ENCODE data around the gene TRIM54. TPM values are rescaled to one million over a fixed set of nuclear protein-coding genes. Genes with fewer than 3 reads are reported as not detected.

Gene TRIM54
- total RNA-seq, 2 donors from 2014 or later: 0.86 to 2.2 TPM

DNA sequence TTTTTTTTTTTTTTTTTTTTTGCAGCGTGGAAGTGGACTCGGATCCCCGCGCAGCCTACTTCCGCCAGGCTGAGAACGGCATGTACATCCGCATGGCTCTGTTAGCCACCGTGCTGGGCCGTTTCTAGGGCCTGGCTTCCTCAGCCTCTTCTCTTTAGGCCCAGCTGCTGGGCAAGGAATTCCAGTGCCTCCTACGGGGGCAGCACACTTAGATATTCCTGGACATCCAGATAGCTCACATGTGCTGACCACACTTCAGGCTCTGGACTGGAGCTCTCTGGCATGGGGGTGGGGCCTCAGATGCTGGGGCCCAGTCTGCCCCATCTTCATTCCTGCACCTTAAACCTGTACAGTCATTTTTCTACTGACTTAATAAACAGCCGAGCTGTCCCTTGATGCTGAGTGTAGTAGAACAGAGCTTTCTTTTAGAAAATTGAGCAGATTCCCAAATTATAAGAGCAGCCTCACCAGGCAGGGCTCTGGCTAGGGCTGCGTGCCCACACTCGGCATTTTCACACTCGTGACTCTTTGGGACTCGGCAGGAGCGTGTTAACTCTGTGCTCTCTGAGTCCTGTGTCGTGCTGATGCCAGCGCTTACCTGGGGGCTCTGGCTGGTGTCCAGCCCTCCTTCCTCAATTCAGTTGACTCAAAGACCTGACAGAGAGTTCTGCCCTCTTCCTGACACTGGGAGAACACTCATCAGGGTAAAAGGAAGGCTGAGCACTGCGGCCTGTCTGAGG lies 38.7 kb upstream of the TRIM54 start:
- no peak for TF ChIP-seq CTCF (conservative IDR thresholded peaks at IDR 0.05)
- H3K4me1 ChIP-seq (ENCODE audit: control insufficient read depth, insufficient read depth, low read length): no peaks in the 10 kb centered on the region
- H3K27me3 ChIP-seq (ENCODE audit: control insufficient read depth, insufficient read depth, low read length, poor library complexity, severe bottlenecking): no peaks in the 10 kb centered on the region
- no peaks in the 10 kb centered on the region for H3K4me1 Mint-ChIP-seq
- H3K36me3 ChIP-seq (ENCODE audit: control insufficient read depth, insufficient read depth, low read length): peaks cover 65% of the 10 kb centered on the region
- no peak overlapping the region for H3K4me3 ChIP-seq (ENCODE audit: low read length)
- no peaks in the 10 kb centered on the region for H3K9me3 ChIP-seq (ENCODE audit: control insufficient read depth, low read length)
- H3K27ac ChIP-seq (ENCODE audit: low read depth, low read length): no peak overlapping the region
- no peaks in the 10 kb centered on the region for H3K9me3 Mint-ChIP-seq
- 88 to 96% methylated on average over 13 to 19 of the region's 19 CpGs for WGBS, 2 experiments (ENCODE audit: insufficient coverage in 1 of 2, insufficient read length in 1 of 2)
- H3K27ac Mint-ChIP-seq: no peak overlapping the region
- peaks cover 3% of the 10 kb centered on the region for H3K27me3 Mint-ChIP-seq (ENCODE audit: insufficient read depth)
- no peak for DNase-seq
- H3K9ac ChIP-seq (ENCODE audit: extremely low read depth, low read length, poor library complexity, severe bottlenecking): no peak overlapping the region
- no peak overlapping the region for H3K4me3 Mint-ChIP-seq
- H3K36me3 Mint-ChIP-seq (ENCODE audit: low read depth): peaks cover 53% of the 10 kb centered on the region

- Mint-ChIP-seq H3K36me3 (ENCODE audit: low read depth) (peaks cover 40% of the 10 kb centered on the region), H3K27me3 (ENCODE audit: insufficient read depth) (peaks cover 3% of the 10 kb centered on the region), H3K4me1 (no peaks in the 10 kb centered on the region), H3K4me3 (no peak overlapping the region), H3K9me3 (no peaks in the 10 kb centered on the region), H3K27ac (no peak overlapping the region)
- Histone ChIP-seq H3K4me3 (ENCODE audit: low read length) (no peak overlapping the region), H3K9me3 (ENCODE audit: control insufficient read depth, low read length) (no peaks in the 10 kb centered on the region), H3K4me1 (ENCODE audit: control insufficient read depth, insufficient read depth, low read length) (no peaks in the 10 kb centered on the region), H3K27me3 (ENCODE audit: control insufficient read depth, insufficient read depth, low read length, poor library complexity, severe bottlenecking) (no peaks in the 10 kb centered on the region), H3K36me3 (ENCODE audit: control insufficient read depth, insufficient read depth, low read length) (peaks cover 51% of the 10 kb centered on the region), H3K9ac (ENCODE audit: extremely low read depth, low read length, poor library complexity, severe bottlenecking) (no peak overlapping the region), H3K27ac (ENCODE audit: low read depth, low read length) (no peak overlapping the region)
- no peak for TF ChIP-seq CTCF (conservative IDR thresholded peaks at IDR 0.05)
- DNase-seq: no peak
- 95 to 96% methylated on average over 8 to 9 of the region's 10 CpGs for WGBS, 2 experiments (ENCODE audit: insufficient coverage in 1 of 2, insufficient read length in 1 of 2)
Measured at GRCh38 chr2:27245116-27245515, 37.1 kb upstream of the TRIM54 start.

GRCh38 chr2:27245626-27246025 lies 36.6 kb upstream of the TRIM54 start:
- Histone ChIP-seq H3K36me3 (ENCODE audit: control insufficient read depth, insufficient read depth, low read length) (peaks cover 46% of the 10 kb centered on the region), H3K9me3 (ENCODE audit: control insufficient read depth, low read length) (no peaks in the 10 kb centered on the region), H3K4me1 (ENCODE audit: control insufficient read depth, insufficient read depth, low read length) (peaks cover 5% of the 10 kb centered on the region), H3K27ac (ENCODE audit: low read depth, low read length) (no peak overlapping the region), H3K4me3 (ENCODE audit: low read length) (no peak overlapping the region), H3K27me3 (ENCODE audit: control insufficient read depth, insufficient read depth, low read length, poor library complexity, severe bottlenecking) (no peaks in the 10 kb centered on the region), H3K9ac (ENCODE audit: extremely low read depth, low read length, poor library complexity, severe bottlenecking) (no peak overlapping the region)
- TF ChIP-seq CTCF (conservative IDR thresholded peaks at IDR 0.05): no peak
- H3K27ac Mint-ChIP-seq: no peak overlapping the region
- H3K4me3 Mint-ChIP-seq: no peak overlapping the region
- peaks cover 34% of the 10 kb centered on the region for H3K36me3 Mint-ChIP-seq (ENCODE audit: low read depth)
- H3K4me1 Mint-ChIP-seq: peaks cover 4% of the 10 kb centered on the region
- no peak for DNase-seq
- H3K9me3 Mint-ChIP-seq: no peaks in the 10 kb centered on the region
- peaks cover 3% of the 10 kb centered on the region for H3K27me3 Mint-ChIP-seq (ENCODE audit: insufficient read depth)
- WGBS, 2 experiments (ENCODE audit: insufficient coverage in 1 of 2, insufficient read length in 1 of 2): 91 to 100% methylated on average over 3 to 4 of the region's 4 CpGs
